MCF 10A (cell line): ENCODE data around the gene DRAM1. TPM values are rescaled to one million over a fixed set of nuclear protein-coding genes. Genes with fewer than 3 reads are reported as not detected.

Experiments
- BruUV-seq: library from RNA; stranded (reverse); fragments of 400-500 nt; replicated peaks from 2 replicates; lab custom pipeline; 2021; lab: Mats Ljungman, UMichigan
- CTCF ChIA-PET: fragments of 300-600 bp; sonication (Branson Sonifier 250); formaldehyde crosslinking; extraction: SDS; loops from one replicate; lab custom pipeline; 2021; ENCODE audit warnings: antibody characterized with exemption, inconsistent platforms; lab: Yijun Ruan, JAX
- POLR2A ChIA-PET: fragments of 300-600, 350-650 bp; sonication (Branson Sonifier 250); formaldehyde crosslinking; extraction: SDS; loops from one replicate; lab custom pipeline; 2020; ENCODE audit warnings: antibody characterized with exemption, inconsistent platforms; lab: Yijun Ruan, JAX
- DNase-seq: peaks from one replicate; pipeline ENCODE4 v3.0.0-alpha.2; 2018; ENCODE audit not compliant: unreplicated experiment
- H3K27ac Mint-ChIP-seq: one replicate; pipeline ENCODE4 v1.8.0; 2022; ENCODE audit warnings: mild to moderate bottlenecking, low read depth, mixed read lengths; ENCODE audit not compliant: unreplicated experiment
- H3K27me3 Mint-ChIP-seq: one replicate; pipeline ENCODE4 v1.8.0; 2022; ENCODE audit warnings: mixed read lengths; ENCODE audit not compliant: insufficient read depth, unreplicated experiment
- H3K36me3 Mint-ChIP-seq: one replicate; pipeline ENCODE4 v1.8.0; 2022; ENCODE audit warnings: mild to moderate bottlenecking, moderate library complexity, mixed read lengths; ENCODE audit not compliant: insufficient read depth, unreplicated experiment
- H3K4me1 Mint-ChIP-seq: one replicate; pipeline ENCODE4 v1.8.0; 2022; ENCODE audit warnings: mixed read lengths; ENCODE audit not compliant: insufficient read depth, unreplicated experiment
- H3K4me3 Mint-ChIP-seq: one replicate; pipeline ENCODE4 v1.8.0; 2022; ENCODE audit warnings: mild to moderate bottlenecking, moderate library complexity, mixed read lengths; ENCODE audit not compliant: unreplicated experiment
- H3K9me3 Mint-ChIP-seq: one replicate; pipeline ENCODE4 v1.8.0; 2022; ENCODE audit warnings: mixed read lengths; ENCODE audit not compliant: unreplicated experiment
- CTCF ChIP-seq: fragments of 200-600 bp; IDR thresholded peaks from one replicate; pipeline ENCODE4 v1.8.0; 2022; ENCODE audit warnings: antibody characterized with exemption, mild to moderate bottlenecking; ENCODE audit not compliant: unreplicated experiment
- intact Hi-C: fragments of 100-400 bp; cut with micrococcal nuclease; formaldehyde crosslinking; loops from 2 replicates; pipeline ENCODE4 v1.14.1; 2022
- total RNA-seq: library from RNA; stranded (reverse); gene quantifications from 2 replicates; pipeline ENCODE4 v1.2.3, GENCODE V29; 2022

DRAM1 gene
- total RNA-seq, 1 experiment from 2014 or later: 8.7 TPM

DNA sequence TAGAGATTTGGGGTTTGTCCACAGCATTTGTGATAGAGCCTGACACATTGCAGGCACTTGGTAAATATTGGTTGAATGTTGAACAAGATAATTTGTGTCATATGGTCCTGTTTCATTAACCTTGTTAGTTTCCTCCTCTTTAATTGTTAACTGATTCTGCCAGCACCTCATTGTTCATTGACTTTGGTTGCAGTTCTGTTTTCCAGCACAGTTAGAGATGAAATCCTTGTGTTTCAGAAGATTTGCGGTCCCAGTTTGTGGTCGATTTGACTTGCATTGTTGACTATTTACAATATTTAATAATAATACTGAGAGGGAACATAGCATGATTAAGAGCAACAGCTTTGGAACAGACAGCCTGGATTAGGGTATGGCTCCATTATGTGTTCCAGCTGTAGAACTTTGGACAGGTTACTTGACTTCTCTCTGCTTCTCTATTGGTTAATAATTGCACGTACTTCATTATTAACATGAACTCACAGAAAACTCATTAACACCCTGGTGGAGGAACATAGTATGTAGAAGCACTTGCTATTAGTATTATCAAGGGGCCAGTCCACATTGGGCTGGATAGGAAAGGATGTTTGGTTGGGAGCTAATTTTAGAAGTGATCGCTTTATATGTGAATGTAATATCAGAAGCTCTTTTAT is 8.7 kb downstream of the DRAM1 start:
- DNase-seq: no peak
- no peak overlapping the region for H3K4me3 Mint-ChIP-seq
- H3K36me3 Mint-ChIP-seq: peaks cover 5% of the 10 kb centered on the region
- BruUV-seq: no TSS peak
- H3K27me3 Mint-ChIP-seq: no peaks in the 10 kb centered on the region
- ChIA-PET POLR2A (no interaction called here), CTCF (interaction anchor here (0.5 to 2.0 kb wide), 2 partner anchors 46 to 188 kb away, joined by 5 read pairs; no protein-coding TSS in a partner anchor)
- intact Hi-C loops: no loop called here
- H3K27ac Mint-ChIP-seq: no peak overlapping the region
- no peaks in the 10 kb centered on the region for H3K9me3 Mint-ChIP-seq
- no peaks in the 10 kb centered on the region for H3K4me1 Mint-ChIP-seq
- TF ChIP-seq CTCF: no peak

DNA sequence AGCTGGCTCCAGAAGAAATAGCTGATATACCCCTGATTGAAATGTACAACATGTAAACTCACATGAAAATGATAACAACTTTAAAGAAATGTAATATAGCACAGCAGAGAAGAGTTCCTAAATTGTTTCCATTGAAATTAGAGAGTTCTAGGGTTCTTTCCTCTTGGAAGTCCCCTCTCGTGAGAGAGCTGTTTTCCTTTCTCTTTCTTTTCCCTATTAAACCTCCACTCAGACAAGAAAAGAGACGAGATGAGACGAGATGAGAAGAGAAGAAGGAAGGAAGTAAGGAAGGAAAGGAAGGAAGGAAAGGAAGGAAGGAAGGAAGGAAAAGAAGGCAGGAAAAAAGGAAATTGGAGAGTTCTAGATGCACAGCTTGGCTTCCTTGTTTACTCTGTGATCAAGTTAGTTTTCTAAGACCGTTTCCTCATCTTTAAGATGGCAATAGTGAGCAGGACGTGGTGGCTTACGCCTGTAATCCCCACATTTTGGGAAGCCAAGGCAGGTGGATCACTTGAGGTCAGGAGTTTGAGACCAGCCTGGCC is 11.9 kb downstream of the DRAM1 start:
- H3K27ac Mint-ChIP-seq: peak overlapping the region; percentile 10
- no peaks in the 10 kb centered on the region for H3K9me3 Mint-ChIP-seq
- H3K27me3 Mint-ChIP-seq: no peaks in the 10 kb centered on the region
- ChIA-PET CTCF (interaction anchor here (0.7 kb wide), 2 partner anchors 24 to 191 kb away, joined by 3 read pairs; no protein-coding TSS in a partner anchor), POLR2A (no interaction called here)
- no peaks in the 10 kb centered on the region for H3K4me1 Mint-ChIP-seq
- BruUV-seq: no TSS peak
- DNase-seq: no peak
- intact Hi-C loops: no loop called here
- H3K36me3 Mint-ChIP-seq: peaks cover 4% of the 10 kb centered on the region
- no peak overlapping the region for H3K4me3 Mint-ChIP-seq
- TF ChIP-seq CTCF: no peak

DNA sequence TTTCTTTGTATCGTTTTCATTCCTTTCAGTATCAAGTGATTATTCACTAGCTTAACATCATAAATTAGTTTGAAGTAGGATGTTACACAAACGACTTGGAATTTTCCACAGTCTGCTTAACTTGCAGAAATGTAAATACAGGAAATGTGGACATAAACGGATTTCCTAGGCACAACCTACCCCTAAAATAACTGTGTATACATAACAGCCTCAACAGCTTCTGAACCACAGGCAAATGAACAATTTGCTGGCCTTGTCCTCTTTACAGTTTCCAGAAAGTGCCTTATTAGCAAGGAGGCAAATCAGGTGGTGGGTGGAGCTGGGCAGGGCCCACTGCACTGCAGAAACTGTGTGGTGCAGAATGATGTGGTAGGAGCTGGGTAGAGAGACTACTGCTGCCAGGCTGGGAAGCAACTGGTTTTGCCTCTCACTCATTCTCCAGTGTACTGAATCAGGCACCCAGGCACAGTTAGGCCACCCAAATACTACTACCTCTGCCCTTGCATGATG is 14.1 kb downstream of the DRAM1 start:
- CTCF ChIA-PET: interaction anchor here (1.0 to 1.3 kb wide), 3 partner anchors 10 to 119 kb away, joined by 3 to 8 read pairs (median 3); no protein-coding TSS in a partner anchor
- Mint-ChIP-seq H3K9me3 (no peaks in the 10 kb centered on the region), H3K27ac (no peak overlapping the region), H3K4me1 (peaks cover 6% of the 10 kb centered on the region), H3K27me3 (no peaks in the 10 kb centered on the region), H3K4me3 (no peak overlapping the region), H3K36me3 (no peaks in the 10 kb centered on the region)
- TF ChIP-seq CTCF: no peak
- BruUV-seq: no TSS peak
- peak; percentile 31 for DNase-seq
- POLR2A ChIA-PET: interaction anchor here (1.3 to 2.4 kb wide), 3 partner anchors 14 to 36 kb away, joined by 4 to 16 read pairs (median 6); partner anchors contain the start of gene DRAM1
- intact Hi-C loops: no loop called here

DNA sequence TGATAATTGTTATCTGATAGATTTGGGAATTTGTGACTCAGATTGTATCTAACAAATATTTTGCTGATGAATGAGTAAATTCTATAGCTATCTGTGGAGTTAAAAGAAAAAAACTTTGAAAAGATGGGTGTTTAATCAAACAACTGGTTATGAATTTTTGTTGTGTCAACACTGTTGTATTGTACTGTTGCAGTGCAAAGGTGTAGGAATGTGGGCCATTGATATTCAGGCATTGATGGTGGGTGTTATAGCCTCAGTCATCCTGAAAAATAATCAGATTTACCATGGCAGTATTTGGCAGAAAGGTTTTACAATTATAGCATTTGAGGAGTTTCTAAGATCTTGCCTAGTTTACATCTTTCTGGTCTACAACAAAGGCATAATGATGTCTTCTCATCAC is 15.4 kb downstream of the DRAM1 start:
- TF ChIP-seq CTCF: no peak
- H3K9me3 Mint-ChIP-seq: no peaks in the 10 kb centered on the region
- no TSS peak for BruUV-seq
- CTCF ChIA-PET: interaction anchor here (0.6 to 2.7 kb wide), 6 partner anchors 11 to 136 kb away, joined by 3 to 6 read pairs (median 4); no protein-coding TSS in a partner anchor
- H3K36me3 Mint-ChIP-seq: no peaks in the 10 kb centered on the region
- intact Hi-C loops: no loop called here
- no peaks in the 10 kb centered on the region for H3K27me3 Mint-ChIP-seq
- H3K4me1 Mint-ChIP-seq: peaks cover 6% of the 10 kb centered on the region
- no peak for DNase-seq
- H3K4me3 Mint-ChIP-seq: no peak overlapping the region
- POLR2A ChIA-PET: interaction anchor here (0.6 to 2.4 kb wide), 5 partner anchors 15 to 486 kb away, joined by 3 to 16 read pairs (median 4); partner anchors contain the start of gene DRAM1
- no peak overlapping the region for H3K27ac Mint-ChIP-seq
